ENCODE measurements around the gene PSMD4. TPM values are rescaled to one million over a fixed set of nuclear protein-coding genes. Genes with fewer than 3 reads are reported as not detected.

Gene PSMD4
- total and polyA plus RNA-seq, 2 of the 8 experiments (the other 6 are each of a cell fraction or from before 2014, with no cell fraction given), result 216 to 284 TPM

GRCh38 chr1:151259351-151259750 lies 4.8 kb downstream of the PSMD4 start (continued):
- TF ChIP-seq KDM1A (IDR thresholded peaks at IDR 0.05; ENCODE audit: borderline replicate concordance, low read length) (no peak), TCF12 (IDR thresholded peaks at IDR 0.05; ENCODE audit: low read depth, low read length) (no peak), TEAD4 (IDR thresholded peaks at IDR 0.05; ENCODE audit: low read depth, low read length) (no peak)

Measured in H1 (cell line).